SK-N-SH treated with all-trans-retinoic acid at 6 μM for 48 hours (cell line): ENCODE data around the gene PRPS2.

Experiments used
- ATAC-seq: fragments of 200-7000 bp; cut with Tn5 transposase; 3 replicates; pipeline ENCODE4 v1.9.1; 2020; ENCODE audit warnings: mild to moderate bottlenecking, moderate library complexity
- ARNTL ChIP-seq: fragments of 450-650 bp; formaldehyde crosslinking; IDR thresholded peaks from 2 replicates; pipeline ENCODE4 v1.5.0; 2020; ENCODE audit warnings: low read depth, mild to moderate bottlenecking, moderate library complexity, borderline replicate concordance
- BACH2 ChIP-seq: fragments of 250-450 bp; sonication (Bioruptor Pico); IDR thresholded peaks from 2 replicates; pipeline ENCODE4 v1.9.0; 2021; ENCODE audit warnings: mild to moderate bottlenecking, borderline replicate concordance
- CSRNP3 ChIP-seq: fragments of 250-450 bp; sonication (Bioruptor Pico); IDR thresholded peaks from 2 replicates; pipeline ENCODE4 v1.5.1; 2021; ENCODE audit warnings: mild to moderate bottlenecking, moderate library complexity
- ESRRG ChIP-seq: fragments of 250-450 bp; sonication (Bioruptor Pico); IDR thresholded peaks from 2 replicates; pipeline ENCODE4 v1.6.1; 2021; ENCODE audit warnings: mild to moderate bottlenecking
- GLIS3 ChIP-seq: fragments of 250-450 bp; sonication (Bioruptor Pico); IDR thresholded peaks from 2 replicates; pipeline ENCODE4 v1.5.0; 2020; ENCODE audit warnings: mild to moderate bottlenecking, moderate library complexity
- ISL1 ChIP-seq: fragments of 250-450 bp; sonication (Bioruptor Pico); IDR thresholded peaks from 2 replicates; pipeline ENCODE4 v2.1.2; 2022; ENCODE audit warnings: mild to moderate bottlenecking, moderate library complexity
- OSR1 ChIP-seq: fragments of 250-450 bp; sonication (Bioruptor Pico); IDR thresholded peaks from 2 replicates; pipeline ENCODE4 v1.8.0; 2022; ENCODE audit warnings: moderate library complexity, mild to moderate bottlenecking, inconsistent platforms
- PATZ1 ChIP-seq: fragments of 250-450 bp; sonication (Bioruptor Pico); IDR thresholded peaks from 2 replicates; pipeline ENCODE4 v1.8.0; 2020; ENCODE audit warnings: mild to moderate bottlenecking, moderate library complexity, borderline replicate concordance
- RARB ChIP-seq: fragments of 250-450 bp; sonication (Bioruptor Pico); IDR thresholded peaks from 2 replicates; pipeline ENCODE4 v1.8.0; 2021; ENCODE audit warnings: mild to moderate bottlenecking, moderate library complexity
- SNAI2 ChIP-seq: fragments of 250-450 bp; sonication (Bioruptor Pico); IDR thresholded peaks from 2 replicates; pipeline ENCODE4 v1.5.0; 2020; ENCODE audit warnings: mild to moderate bottlenecking, moderate library complexity
- TCF4 ChIP-seq: fragments of 250-450 bp; sonication (Bioruptor Pico); IDR thresholded peaks from 2 replicates; pipeline ENCODE4 v1.8.0; 2021; ENCODE audit warnings: mild to moderate bottlenecking, moderate library complexity, borderline replicate concordance
- TOX ChIP-seq: fragments of 250-450 bp; sonication (Bioruptor Pico); IDR thresholded peaks from 2 replicates; pipeline ENCODE4 v1.8.0; 2021; ENCODE audit warnings: mild to moderate bottlenecking, moderate library complexity, borderline replicate concordance
- TSHZ2 ChIP-seq: fragments of 250-450 bp; sonication (Bioruptor Pico); IDR thresholded peaks from 2 replicates; pipeline ENCODE4 v1.5.0; 2020; ENCODE audit warnings: mild to moderate bottlenecking, moderate library complexity
- ZC3H10 ChIP-seq: fragments of 250-450 bp; sonication (Bioruptor Pico); IDR thresholded peaks from 2 replicates; pipeline ENCODE4 v1.5.1; 2021; ENCODE audit warnings: mild to moderate bottlenecking, moderate library complexity
- ZFP3 ChIP-seq: fragments of 250-450 bp; sonication (Bioruptor Pico); IDR thresholded peaks from 2 replicates; pipeline ENCODE4 v1.5.0; 2020; ENCODE audit warnings: mild to moderate bottlenecking, moderate library complexity
- ZFP30 ChIP-seq: fragments of 450-650 bp; formaldehyde crosslinking; IDR thresholded peaks from 2 replicates; pipeline ENCODE4 v1.5.0; 2022; ENCODE audit warnings: mild to moderate bottlenecking, moderate library complexity
- ZNF565 ChIP-seq: fragments of 450-650 bp; formaldehyde crosslinking; conservative IDR thresholded peaks from 2 replicates; pipeline ENCODE4 v1.5.0; 2020; ENCODE audit warnings: low read depth, mild to moderate bottlenecking, moderate library complexity
- ZNF70 ChIP-seq: fragments of 450-650 bp; formaldehyde crosslinking; IDR thresholded peaks from 2 replicates; pipeline ENCODE4 v1.5.0; 2020; ENCODE audit warnings: mild to moderate bottlenecking, moderate library complexity
- ZNF8 ChIP-seq: fragments of 450-650 bp; formaldehyde crosslinking; IDR thresholded peaks from 2 replicates; pipeline ENCODE4 v1.5.0; 2020; ENCODE audit warnings: mild to moderate bottlenecking, moderate library complexity
- TF ChIP-seq, protein P1 (sequence below): fragments of 250-450 bp; sonication (Bioruptor Pico); IDR thresholded peaks from 2 replicates; pipeline ENCODE4 v1.8.0; 2021; ENCODE audit warnings: low read depth, mild to moderate bottlenecking, moderate library complexity, borderline replicate concordance

The PRPS2 gene

DNA sequence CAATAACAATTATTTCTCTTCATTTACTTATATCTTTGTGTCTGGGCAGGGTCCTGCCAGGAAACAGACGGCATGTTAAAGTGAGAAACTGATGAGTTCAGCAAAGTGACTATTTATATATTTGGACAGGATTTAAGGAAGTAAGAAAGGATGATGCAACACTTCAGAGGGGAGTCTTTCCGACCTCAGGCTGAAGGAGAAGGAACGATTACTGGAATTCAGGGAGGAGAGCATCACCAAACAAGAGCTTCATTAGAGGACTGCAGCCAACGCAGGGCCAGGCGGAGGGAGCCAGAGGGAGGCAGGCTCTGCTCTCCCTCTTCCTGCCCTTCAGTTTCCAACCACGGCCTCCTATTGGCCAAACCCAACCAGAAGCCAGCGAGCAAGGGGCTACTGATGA lies 74.1 kb downstream of the PRPS2 start:
- TF ChIP-seq ISL1 (CRISPR knock-in tag) (no peak), ZFP3 (CRISPR knock-in tag) (no peak), PATZ1 (CRISPR knock-in tag) (no peak), ESRRG (CRISPR knock-in tag) (no peak), TOX (no peak), ZNF70 (CRISPR knock-in tag) (no peak), BACH2 (no peak), ZNF8 (no peak), ARNTL (CRISPR knock-in tag) (no peak), ZC3H10 (no peak), RARB (CRISPR knock-in tag) (no peak)
- TF ChIP-seq, all 23 proteins: peak for 0
- ATAC-seq: no peak

DNA sequence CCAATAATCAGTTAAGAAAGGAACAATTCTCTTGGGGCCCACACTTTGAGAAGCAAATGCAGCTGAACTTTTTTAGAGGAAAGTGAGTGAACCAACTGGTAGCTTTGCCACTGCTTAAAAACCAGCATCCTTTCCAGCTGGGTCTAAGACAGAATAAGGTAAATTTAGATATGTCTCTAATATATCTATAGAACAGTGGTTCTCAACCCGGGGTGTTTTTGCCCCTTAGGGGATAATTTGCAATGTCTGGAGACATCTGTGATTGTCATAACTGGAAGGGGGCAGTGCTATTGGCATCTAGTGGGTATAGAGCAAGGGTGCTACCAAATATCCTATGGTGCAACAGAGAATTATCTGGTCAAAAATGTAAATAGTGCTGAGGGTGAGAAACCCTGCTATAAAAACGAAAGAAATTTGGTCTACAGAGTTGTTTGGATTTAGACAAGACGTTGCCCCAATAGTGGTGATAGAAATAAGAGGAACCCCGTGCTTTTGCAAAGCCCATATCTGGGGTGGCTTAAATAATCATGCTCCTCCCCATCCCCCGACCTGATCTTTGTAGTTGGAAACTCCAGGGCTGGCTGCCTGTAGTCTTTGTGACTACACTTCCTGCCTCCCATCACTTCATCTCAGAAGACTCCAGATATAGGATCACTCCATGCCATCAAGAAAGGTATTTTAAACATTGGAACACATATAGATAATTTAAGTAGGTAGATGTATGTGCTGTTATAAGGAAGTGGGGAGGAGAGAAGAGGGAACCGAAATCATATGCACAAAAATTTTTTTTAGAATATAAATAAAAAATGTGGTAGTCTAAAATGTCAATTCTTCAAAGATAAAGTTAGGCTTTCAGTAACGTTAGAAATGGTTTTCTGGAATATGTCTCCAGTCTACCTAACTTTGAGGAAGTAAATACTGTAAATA lies 75.5 kb downstream of the PRPS2 start, which contains the start of gene TLR7:
Gene TLR7, plus strand, starts transcription at position 622 of the 927 bp plus-strand sequence. CDS start 507 bp downstream, outside the sequence.
- no peak for ATAC-seq
- no peak for TF ChIP-seq SNAI2 (CRISPR knock-in tag)
- no peak for TF ChIP-seq ZNF565
- no peak for TF ChIP-seq CSRNP3
- TF ChIP-seq, protein P1, sequence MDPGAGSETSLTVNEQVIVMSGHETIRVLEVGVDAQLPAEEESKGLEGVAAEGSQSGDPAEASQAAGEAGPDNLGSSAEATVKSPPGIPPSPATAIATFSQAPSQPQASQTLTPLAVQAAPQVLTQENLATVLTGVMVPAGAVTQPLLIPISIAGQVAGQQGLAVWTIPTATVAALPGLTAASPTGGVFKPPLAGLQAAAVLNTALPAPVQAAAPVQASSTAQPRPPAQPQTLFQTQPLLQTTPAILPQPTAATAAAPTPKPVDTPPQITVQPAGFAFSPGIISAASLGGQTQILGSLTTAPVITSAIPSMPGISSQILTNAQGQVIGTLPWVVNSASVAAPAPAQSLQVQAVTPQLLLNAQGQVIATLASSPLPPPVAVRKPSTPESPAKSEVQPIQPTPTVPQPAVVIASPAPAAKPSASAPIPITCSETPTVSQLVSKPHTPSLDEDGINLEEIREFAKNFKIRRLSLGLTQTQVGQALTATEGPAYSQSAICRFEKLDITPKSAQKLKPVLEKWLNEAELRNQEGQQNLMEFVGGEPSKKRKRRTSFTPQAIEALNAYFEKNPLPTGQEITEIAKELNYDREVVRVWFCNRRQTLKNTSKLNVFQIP: no peak
- TF ChIP-seq TOX: no peak
- no peak for TF ChIP-seq OSR1 (CRISPR knock-in tag)
- no peak for TF ChIP-seq ZFP30 (CRISPR knock-in tag)
- TF ChIP-seq BACH2: no peak
- no peak for TF ChIP-seq ZFP3 (CRISPR knock-in tag)
- TF ChIP-seq ZNF8: no peak
- TF ChIP-seq TSHZ2 (CRISPR knock-in tag): no peak

DNA sequence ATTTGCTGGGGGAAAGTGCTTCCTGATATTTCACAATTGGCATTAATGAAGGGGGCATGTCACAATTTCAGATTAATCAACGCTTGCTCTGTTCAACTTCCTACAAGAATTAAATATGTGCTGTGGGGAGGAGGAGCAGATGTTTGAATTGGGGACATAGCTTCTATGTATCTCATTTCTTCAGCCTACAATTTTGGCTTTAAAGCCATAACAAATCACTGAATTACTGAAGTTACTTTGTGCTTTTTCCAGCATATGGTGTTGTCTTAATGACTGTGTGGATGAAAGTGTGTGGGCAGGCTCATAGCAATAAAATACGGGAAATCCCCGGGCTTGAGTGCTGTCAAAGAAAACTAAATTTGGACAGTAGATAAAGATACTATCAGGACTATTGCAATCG lies 76.5 kb downstream of the PRPS2 start:
- TF ChIP-seq ZNF70 (CRISPR knock-in tag) (no peak), ZNF8 (no peak), TCF4 (CRISPR knock-in tag) (no peak), GLIS3 (no peak), ISL1 (CRISPR knock-in tag) (no peak)
- TF ChIP-seq, all 23 proteins: peak for 0
- no peak for ATAC-seq

- ATAC-seq: no peak
- no peak for TF ChIP-seq PATZ1 (CRISPR knock-in tag)
- TF ChIP-seq TCF4 (CRISPR knock-in tag): no peak
- TF ChIP-seq, protein P1: no peak
- no peak for TF ChIP-seq ISL1 (CRISPR knock-in tag)
- no peak for TF ChIP-seq BACH2
- TF ChIP-seq CSRNP3: no peak
- no peak for TF ChIP-seq ZFP30 (CRISPR knock-in tag)
- no peak for TF ChIP-seq ARNTL (CRISPR knock-in tag)
- no peak for TF ChIP-seq RARB (CRISPR knock-in tag)
These were observed 77.5 kb downstream of the PRPS2 start for GRCh38 chrX:12868747-12869146.
